CD4-positive, alpha-beta memory T cell (primary cell): ENCODE data around the gene MTCL1. TPM values are rescaled to one million over a fixed set of nuclear protein-coding genes. Genes with fewer than 3 reads are reported as not detected.

Experiments used
- CTCF ChIA-PET: fragments of 350-600 bp; sonication (Branson Sonifier 250); formaldehyde crosslinking; loops from one replicate; lab custom pipeline; 2021; ENCODE audit warnings: inconsistent platforms; ENCODE audit not compliant: partially characterized antibody; lab: Charles Lee
- POLR2A ChIA-PET: fragments of 350-600 bp; sonication (Branson Sonifier 250); formaldehyde crosslinking; loops from one replicate; lab custom pipeline; 2021; ENCODE audit not compliant: partially characterized antibody; lab: Charles Lee
- DNase-seq, 5 donors: peaks; one replicate each; pipeline versions ENCODE4 v3.0.0 to v3.0.0-alpha.2; 2020 to 2022; ENCODE audit warnings: mixed read lengths in 1 of 5
- H3K27ac ChIP-seq: one replicate; pipeline ENCODE4 v1.7.0; 2013; ENCODE audit warnings: low read depth, low read length
- H3K27me3 ChIP-seq: 2 replicates; pipeline ENCODE4 v1.7.0; 2013; ENCODE audit warnings: mild to moderate bottlenecking, low read length, moderate library complexity; ENCODE audit not compliant: insufficient read depth
- H3K36me3 ChIP-seq: 2 replicates; pipeline ENCODE4 v1.7.0; 2013; ENCODE audit warnings: mild to moderate bottlenecking, low read length, moderate library complexity; ENCODE audit not compliant: insufficient read depth
- H3K4me1 ChIP-seq: 2 replicates; pipeline ENCODE4 v1.7.0; 2013; ENCODE audit warnings: mild to moderate bottlenecking, low read length, moderate library complexity; ENCODE audit not compliant: insufficient read depth
- H3K4me3 ChIP-seq, 2 donors: one replicate each; pipeline ENCODE4 v1.7.0; 2013; ENCODE audit warnings: low read length in 2 of 2, mild to moderate bottlenecking in 1 of 2
- H3K9me3 ChIP-seq, 2 donors: one replicate each; pipeline ENCODE4 v1.7.0; 2013; ENCODE audit warnings: low read length in 2 of 2, control low read depth in 1 of 2; ENCODE audit not compliant: control insufficient read depth in 1 of 2
- H3K27ac Mint-ChIP-seq, 7 donors: one replicate each; pipeline ENCODE4 v1.8.0; 2020 to 2021; ENCODE audit warnings: mixed read lengths in 7 of 7, mild to moderate bottlenecking in 6 of 7, inconsistent platforms in 3 of 7, moderate library complexity in 3 of 7
- H3K27me3 Mint-ChIP-seq, 2 donors: one replicate each; pipeline ENCODE4 v1.8.0; 2020 to 2021; ENCODE audit warnings: mixed read lengths in 2 of 2
- H3K36me3 Mint-ChIP-seq, 2 donors: one replicate each; pipeline ENCODE4 v1.8.0; 2020 to 2021; ENCODE audit warnings: mixed read lengths in 2 of 2, inconsistent platforms in 1 of 2, mild to moderate bottlenecking in 1 of 2
- H3K4me1 Mint-ChIP-seq, 4 donors: one replicate each; pipeline ENCODE4 v1.8.0; 2020 to 2021; ENCODE audit warnings: mixed read lengths in 4 of 4, mild to moderate bottlenecking in 1 of 4
- H3K4me3 Mint-ChIP-seq, 8 donors: one replicate each; pipeline ENCODE4 v1.8.0; 2020 to 2021; ENCODE audit warnings: mixed read lengths in 8 of 8, mild to moderate bottlenecking in 7 of 8, moderate library complexity in 6 of 8, inconsistent platforms in 3 of 8
- H3K9me3 Mint-ChIP-seq, 8 donors: one replicate each; pipeline ENCODE4 v1.8.0; 2020 to 2021; ENCODE audit warnings: mixed read lengths in 8 of 8, mild to moderate bottlenecking in 5 of 8, inconsistent platforms in 3 of 8, moderate library complexity in 1 of 8
- intact Hi-C: fragments of 100-400 bp; cut with micrococcal nuclease; formaldehyde crosslinking; loops from one replicate; pipeline ENCODE4 v1.15.1; 2023
- polyA plus RNA-seq, 2 donors: library from polyadenylated mRNA; unstranded; fragments of 300-500 nt; fragmentation: Illumina TruSeq; gene quantifications; one replicate each; pipeline ENCODE4 v1.2.3, GENCODE V29; 2021
- total RNA-seq, 2 experiments: library from RNA; stranded (reverse); gene quantifications; one replicate each; pipeline ENCODE4 v1.2.3, GENCODE V29; 2021

Gene MTCL1
- total and polyA plus RNA-seq, 4 experiments from 2014 or later: 0.29 to 0.36 TPM; not detected in 2

GRCh38 chr18:8849696-8850095, 144.3 kb downstream of the MTCL1 start:
- no peaks in the 10 kb centered on the region for H3K4me1 Mint-ChIP-seq
- CTCF ChIA-PET: no interaction called here

GRCh38 chr18:8851659-8852058, 146.3 kb downstream of the MTCL1 start:
- POLR2A ChIA-PET: no interaction called here
- Histone ChIP-seq H3K27me3 (no peaks in the 10 kb centered on the region), H3K27ac (no peak overlapping the region), H3K36me3 (no peaks in the 10 kb centered on the region), H3K4me3 (no peak overlapping the region), H3K4me1 (no peaks in the 10 kb centered on the region), H3K9me3 (no peaks in the 10 kb centered on the region)
- H3K4me3 Mint-ChIP-seq: no peak overlapping the region
- no peak for DNase-seq
- no peaks in the 10 kb centered on the region for H3K4me1 Mint-ChIP-seq
- H3K27me3 Mint-ChIP-seq: peaks cover 7 to 9% of the 10 kb centered on the region in 2 donors
- H3K9me3 Mint-ChIP-seq: peaks cover 0 to 5% (median 0%) of the 10 kb centered on the region in 8 donors
- H3K27ac Mint-ChIP-seq: no peak overlapping the region
- H3K36me3 Mint-ChIP-seq: no peaks in the 10 kb centered on the region
- intact Hi-C loops: no loop called here
- CTCF ChIA-PET: no interaction called here

More at GRCh38 chr18:8849696-8850095, 144.3 kb downstream of the MTCL1 start:
- POLR2A ChIA-PET: no interaction called here
- H3K27me3 Mint-ChIP-seq: peaks cover 4 to 10% of the 10 kb centered on the region in 2 donors
- Histone ChIP-seq H3K4me3 (no peak overlapping the region), H3K27me3 (no peaks in the 10 kb centered on the region), H3K9me3 (no peaks in the 10 kb centered on the region), H3K4me1 (no peaks in the 10 kb centered on the region), H3K36me3 (no peaks in the 10 kb centered on the region), H3K27ac (no peak overlapping the region)
- intact Hi-C loops: no loop called here
- H3K9me3 Mint-ChIP-seq: peaks cover 0 to 5% (median 0%) of the 10 kb centered on the region in 8 donors
- H3K27ac Mint-ChIP-seq: no peak overlapping the region
- H3K4me3 Mint-ChIP-seq: no peak overlapping the region
- H3K36me3 Mint-ChIP-seq: no peaks in the 10 kb centered on the region
- no peak for DNase-seq

GRCh38 chr18:8854550-8854949, 149.2 kb downstream of the MTCL1 start:
- Histone ChIP-seq H3K4me1 (no peaks in the 10 kb centered on the region), H3K27ac (no peak overlapping the region), H3K4me3 (no peak overlapping the region), H3K36me3 (no peaks in the 10 kb centered on the region), H3K27me3 (no peaks in the 10 kb centered on the region), H3K9me3 (no peaks in the 10 kb centered on the region)
- intact Hi-C loops: no loop called here
- ChIA-PET POLR2A (no interaction called here), CTCF (no interaction called here)
- no peak overlapping the region for H3K27ac Mint-ChIP-seq
- no peak for DNase-seq
- no peaks in the 10 kb centered on the region for H3K4me1 Mint-ChIP-seq
- H3K9me3 Mint-ChIP-seq: peaks cover 0 to 5% (median 0%) of the 10 kb centered on the region in 8 donors
- no peak overlapping the region for H3K4me3 Mint-ChIP-seq
- H3K36me3 Mint-ChIP-seq: no peaks in the 10 kb centered on the region
- H3K27me3 Mint-ChIP-seq: peaks cover 7% of the 10 kb centered on the region in 2 donors

GRCh38 chr18:8854962-8855361, 149.6 kb downstream of the MTCL1 start:
- Histone ChIP-seq H3K9me3 (no peaks in the 10 kb centered on the region), H3K27me3 (no peaks in the 10 kb centered on the region), H3K27ac (no peak overlapping the region), H3K4me3 (no peak overlapping the region), H3K36me3 (no peaks in the 10 kb centered on the region), H3K4me1 (no peaks in the 10 kb centered on the region)
- intact Hi-C loops: no loop called here
- Mint-ChIP-seq H3K9me3 (peaks cover 0 to 5% (median 0%) of the 10 kb centered on the region in 8 donors), H3K36me3 (no peaks in the 10 kb centered on the region), H3K27ac (no peak overlapping the region), H3K4me1 (no peaks in the 10 kb centered on the region), H3K4me3 (no peak overlapping the region), H3K27me3 (peaks cover 7% of the 10 kb centered on the region in 2 donors)
- DNase-seq: no peak
- ChIA-PET CTCF (no interaction called here), POLR2A (no interaction called here)

GRCh38 chr18:8856212-8856611, 150.9 kb downstream of the MTCL1 start:
- DNase-seq: no peak
- H3K36me3 Mint-ChIP-seq: no peaks in the 10 kb centered on the region
- H3K4me3 Mint-ChIP-seq: no peak overlapping the region
- peaks cover 7% of the 10 kb centered on the region in 2 donors for H3K27me3 Mint-ChIP-seq
- Histone ChIP-seq H3K27ac (no peak overlapping the region), H3K36me3 (no peaks in the 10 kb centered on the region), H3K9me3 (no peaks in the 10 kb centered on the region), H3K27me3 (no peaks in the 10 kb centered on the region), H3K4me1 (no peaks in the 10 kb centered on the region), H3K4me3 (no peak overlapping the region)
- H3K9me3 Mint-ChIP-seq: no peaks in the 10 kb centered on the region
- ChIA-PET CTCF (interaction anchor here (0.9 kb wide), 1 partner anchor 10 kb away, joined by 3 read pairs; no protein-coding TSS in a partner anchor), POLR2A (no interaction called here)
- peak overlapping the region in 1 of 7 donors; percentile 33 for H3K27ac Mint-ChIP-seq
- intact Hi-C loops: no loop called here
- no peaks in the 10 kb centered on the region for H3K4me1 Mint-ChIP-seq

- ChIA-PET CTCF (interaction anchor here (0.9 kb wide), 1 partner anchor 10 kb away, joined by 3 read pairs; no protein-coding TSS in a partner anchor), POLR2A (no interaction called here)
- no peak overlapping the region for H3K27ac ChIP-seq
- no peaks in the 10 kb centered on the region for H3K36me3 ChIP-seq
- H3K27me3 ChIP-seq: no peaks in the 10 kb centered on the region
- Mint-ChIP-seq H3K27me3 (peaks cover 7% of the 10 kb centered on the region in 2 donors), H3K4me1 (no peaks in the 10 kb centered on the region), H3K9me3 (no peaks in the 10 kb centered on the region), H3K27ac (no peak overlapping the region), H3K4me3 (no peak overlapping the region), H3K36me3 (no peaks in the 10 kb centered on the region)
- H3K4me3 ChIP-seq: no peak overlapping the region
- no peaks in the 10 kb centered on the region for H3K4me1 ChIP-seq
- H3K9me3 ChIP-seq: no peaks in the 10 kb centered on the region
- DNase-seq: no peak
- intact Hi-C loops: no loop called here
Observed at GRCh38 chr18:8856769-8857393, 151.5 kb downstream of the MTCL1 start.

- H3K36me3 Mint-ChIP-seq: no peaks in the 10 kb centered on the region
- H3K9me3 Mint-ChIP-seq: no peaks in the 10 kb centered on the region
- no peak overlapping the region for H3K4me3 Mint-ChIP-seq
- H3K27ac Mint-ChIP-seq: no peak overlapping the region
- no peak for DNase-seq
- H3K27me3 Mint-ChIP-seq: peaks cover 7% of the 10 kb centered on the region in 2 donors
- no peak overlapping the region for H3K4me3 ChIP-seq
- intact Hi-C loops: no loop called here
- H3K36me3 ChIP-seq: no peaks in the 10 kb centered on the region
- H3K4me1 ChIP-seq: no peaks in the 10 kb centered on the region
- no peaks in the 10 kb centered on the region for H3K27me3 ChIP-seq
- POLR2A ChIA-PET: no interaction called here
- no peaks in the 10 kb centered on the region for H3K4me1 Mint-ChIP-seq
- no peaks in the 10 kb centered on the region for H3K9me3 ChIP-seq
- CTCF ChIA-PET: no interaction called here
- no peak overlapping the region for H3K27ac ChIP-seq
Observed at GRCh38 chr18:8857806-8858205, 152.4 kb downstream of the MTCL1 start.
